ENCODE results near the gene STAT4.

The STAT4 gene

GRCh38 chr2:190988910-190989309 is 161.9 kb downstream of the STAT4 start:
- DNase-seq: no peak

DNA sequence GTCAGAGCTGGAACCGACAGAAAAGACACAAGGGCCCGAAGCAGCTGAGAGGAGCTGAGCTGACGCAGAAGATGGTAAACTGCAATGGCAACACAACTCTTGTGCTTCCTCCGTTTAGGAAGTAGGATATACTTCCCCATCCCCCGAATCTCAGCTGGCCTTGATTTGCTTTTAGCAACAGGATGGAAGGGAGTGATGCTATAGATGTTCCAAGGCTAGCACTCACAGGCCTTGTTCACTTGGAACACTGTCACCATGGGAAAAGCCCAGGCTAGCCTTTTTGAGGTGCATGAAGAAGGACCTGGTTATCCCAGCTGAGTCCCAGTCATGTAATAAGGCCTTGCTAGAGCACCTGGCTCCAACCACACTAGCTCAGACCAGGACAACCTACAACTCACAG is 162.9 kb downstream of the STAT4 start:
- no peak for DNase-seq

DNA sequence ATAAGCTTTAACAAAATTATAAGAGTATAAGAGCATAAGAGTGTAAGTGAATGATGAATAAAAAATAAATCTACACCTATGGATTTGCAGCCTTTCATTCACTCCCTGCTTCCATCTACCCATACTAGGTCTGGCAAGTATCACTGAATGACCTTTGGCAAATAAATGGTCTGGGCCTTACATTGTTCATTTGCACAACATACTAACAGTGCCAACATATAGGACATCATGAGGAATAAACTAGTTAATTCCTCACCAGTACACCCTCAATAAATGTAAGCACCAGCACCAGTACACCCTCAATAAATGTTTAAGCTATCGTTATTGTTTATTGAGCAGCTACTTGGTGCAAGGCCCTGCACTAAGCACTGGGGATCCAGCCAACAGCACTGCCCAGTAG is 163.7 kb downstream of the STAT4 start:
- DNase-seq: no peak

GRCh38 chr2:190986221-190986953 is 164.4 kb downstream of the STAT4 start:
- no peak for DNase-seq

- DNase-seq: no peak
Measured at GRCh38 chr2:190984595-190984994, 166.2 kb downstream of the STAT4 start.

- DNase-seq: no peak
Measured at GRCh38 chr2:190982262-190983034, 168.3 kb downstream of the STAT4 start.

DNA sequence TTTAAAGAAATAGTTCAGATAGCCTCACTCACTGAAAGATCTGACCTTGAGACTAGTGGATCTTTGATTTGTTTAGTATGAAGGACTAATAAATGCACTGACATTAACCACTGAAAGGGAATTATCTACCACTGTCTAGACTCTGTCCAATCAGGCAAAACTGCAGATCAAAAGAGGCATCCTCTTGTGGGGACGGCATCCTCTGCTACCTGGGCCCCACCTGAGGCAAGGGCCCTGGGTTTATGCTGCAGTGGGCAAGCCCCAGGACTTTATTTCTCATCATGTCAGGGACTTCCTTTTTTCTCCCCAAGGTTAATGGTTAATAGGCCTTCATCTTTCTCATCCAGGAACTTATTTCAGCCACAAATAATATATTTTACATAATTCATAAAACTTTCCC is 169.1 kb downstream of the STAT4 start:
- no peak for DNase-seq

DNA sequence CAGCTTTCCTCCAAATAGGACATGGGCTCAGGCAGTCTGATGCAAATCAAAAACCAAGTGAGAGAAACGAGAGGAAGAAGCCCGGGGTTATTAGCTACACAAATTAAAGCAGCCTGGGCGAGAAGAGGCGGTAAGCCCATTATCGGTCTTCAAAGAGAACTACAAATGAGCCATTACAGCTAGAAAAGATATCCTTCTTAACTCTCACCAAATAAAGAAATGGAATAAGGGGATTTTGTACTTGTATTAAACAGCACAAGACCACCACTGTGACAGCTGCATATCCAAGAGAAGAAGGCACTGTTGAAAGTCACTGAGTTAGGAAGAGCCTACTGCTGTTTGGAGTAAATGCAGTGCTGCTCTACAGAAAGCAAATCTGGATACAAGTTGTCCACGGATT is 169.5 kb downstream of the STAT4 start:
- DNase-seq: no peak

DNA sequence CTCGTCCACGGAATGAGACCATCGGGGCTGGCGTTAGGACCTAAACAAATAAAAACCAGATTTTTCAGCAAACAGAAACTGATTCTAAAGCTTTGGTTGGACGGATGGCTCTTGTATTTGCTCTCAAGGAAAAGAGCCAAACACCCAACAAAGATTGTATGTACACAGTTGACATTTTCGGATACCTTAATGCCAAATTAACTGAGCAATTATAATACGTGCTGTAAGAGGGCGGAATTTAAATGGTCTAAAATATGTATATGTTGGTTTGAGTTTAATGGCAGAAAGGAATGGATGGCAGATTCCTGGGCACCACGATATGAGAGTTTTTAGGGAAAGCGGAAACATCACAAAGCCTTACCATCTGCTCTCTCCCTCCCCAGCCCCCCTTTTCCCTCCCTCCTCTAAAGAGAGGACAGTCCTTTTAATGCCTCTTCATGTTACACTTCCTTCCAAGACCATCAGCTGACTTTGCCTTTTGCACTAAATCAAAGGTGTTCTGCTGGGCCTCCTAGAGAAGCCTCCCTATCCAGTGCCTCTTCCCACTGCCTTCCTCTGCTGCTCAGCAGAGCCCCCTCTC is 170.1 kb downstream of the STAT4 start:
- no peak for DNase-seq

- DNase-seq: peak; percentile 45 to 60 (median 47)
Measured at GRCh38 chr2:190979906-190980629, 170.7 kb downstream of the STAT4 start.
